SJCRH30 (cell line): Measurements from ENCODE around the gene SERPINB12. TPM values are rescaled to one million over a fixed set of nuclear protein-coding genes. Genes with fewer than 3 reads are reported as not detected.

Source experiments
- DNase-seq, 2 experiments: peaks; one replicate each; pipeline ENCODE4 v3.0.0-alpha.2; 2015 to 2020
- H3K27ac ChIP-seq: fragments of 250-450 bp; sonication (Bioruptor Pico); 2 replicates; pipeline ENCODE4 v1.5.1; 2020; ENCODE audit warnings: mild to moderate bottlenecking, moderate library complexity
- H3K27me3 ChIP-seq: fragments of 250-450 bp; sonication (Bioruptor Pico); 2 replicates; pipeline ENCODE4 v1.5.1; 2020; ENCODE audit warnings: mild to moderate bottlenecking, moderate library complexity
- H3K36me3 ChIP-seq: fragments of 250-450 bp; sonication (Bioruptor Pico); 2 replicates; pipeline ENCODE4 v1.5.1; 2020; ENCODE audit warnings: mild to moderate bottlenecking, moderate library complexity
- H3K4me1 ChIP-seq: fragments of 250-450 bp; sonication (Bioruptor Pico); 2 replicates; pipeline ENCODE4 v1.5.1; 2020; ENCODE audit warnings: mild to moderate bottlenecking, moderate library complexity
- H3K4me3 ChIP-seq: fragments of 250-450 bp; sonication (Bioruptor Pico); 2 replicates; pipeline ENCODE4 v1.5.1; 2020; ENCODE audit warnings: mild to moderate bottlenecking, moderate library complexity
- H3K9me3 ChIP-seq: fragments of 250-450 bp; sonication (Bioruptor Pico); replicated peaks from 2 replicates; pipeline ENCODE4 v1.5.1; 2020; ENCODE audit warnings: mild to moderate bottlenecking, moderate library complexity
- total RNA-seq: library from RNA; depleted of rRNA; stranded (reverse); fragments of >200 nt; shearing (Covaris generic); gene quantifications from 2 replicates; pipeline ENCODE4 v1.2.3, GENCODE V29; 2014

Gene SERPINB12
- total RNA-seq, 1 experiment from 2014 or later: not detected

DNA sequence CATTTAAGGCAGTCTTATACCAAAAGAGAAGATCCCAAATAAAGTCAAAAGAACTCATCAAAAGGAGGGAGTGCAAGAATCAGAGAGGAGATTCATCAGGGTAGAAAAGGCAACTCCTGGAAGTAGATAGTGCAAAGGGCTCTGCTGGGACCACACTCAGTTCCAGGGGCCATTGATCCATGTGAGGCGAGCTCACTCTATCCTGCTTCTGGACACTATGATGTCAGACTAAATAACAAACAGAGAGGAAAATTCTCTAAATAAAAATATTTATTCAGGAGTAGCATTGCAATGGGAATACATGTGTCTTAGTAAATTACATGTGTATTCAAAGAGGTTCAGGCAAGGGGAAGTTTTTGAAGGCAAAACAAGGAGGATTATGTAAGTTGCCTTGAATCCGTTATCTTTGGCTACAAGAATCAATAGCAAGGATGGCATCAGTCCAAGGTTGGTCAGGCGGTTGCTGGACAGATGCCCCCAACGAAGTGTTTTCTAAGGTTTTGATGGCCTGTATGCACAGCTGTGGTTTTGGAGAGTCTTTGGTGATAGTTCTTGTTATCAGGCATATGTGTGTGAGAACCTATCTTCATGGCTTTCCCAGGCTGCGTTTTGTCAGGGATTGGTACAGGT is 13.2 kb upstream of the SERPINB12 start:
- no peaks in the 10 kb centered on the region for H3K36me3 ChIP-seq
- no peak overlapping the region for H3K27ac ChIP-seq
- H3K4me3 ChIP-seq: no peak overlapping the region
- no peak for DNase-seq
- no peaks in the 10 kb centered on the region for H3K4me1 ChIP-seq
- no peaks in the 10 kb centered on the region for H3K27me3 ChIP-seq
- H3K9me3 ChIP-seq: no peaks in the 10 kb centered on the region

DNA sequence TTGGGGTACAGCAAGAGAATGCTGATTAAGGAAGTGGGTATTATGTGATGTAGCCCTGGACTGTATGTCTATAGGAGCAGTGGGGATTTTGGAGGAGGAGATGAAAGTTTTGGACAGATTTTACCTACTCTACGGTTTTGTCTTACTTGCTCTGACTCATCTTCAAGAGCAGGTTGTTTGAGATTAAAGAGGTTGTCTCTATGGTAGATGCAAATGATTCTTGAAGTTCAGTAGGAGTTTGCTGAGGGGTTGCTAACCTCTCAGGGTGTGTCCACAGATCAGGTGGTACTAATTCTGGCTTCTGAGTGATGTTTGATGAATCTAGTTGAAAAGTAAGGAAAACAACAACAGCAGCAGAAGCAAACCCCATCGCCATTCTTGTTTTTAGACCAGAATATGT is 9.7 kb upstream of the SERPINB12 start:
- DNase-seq: no peak

DNA sequence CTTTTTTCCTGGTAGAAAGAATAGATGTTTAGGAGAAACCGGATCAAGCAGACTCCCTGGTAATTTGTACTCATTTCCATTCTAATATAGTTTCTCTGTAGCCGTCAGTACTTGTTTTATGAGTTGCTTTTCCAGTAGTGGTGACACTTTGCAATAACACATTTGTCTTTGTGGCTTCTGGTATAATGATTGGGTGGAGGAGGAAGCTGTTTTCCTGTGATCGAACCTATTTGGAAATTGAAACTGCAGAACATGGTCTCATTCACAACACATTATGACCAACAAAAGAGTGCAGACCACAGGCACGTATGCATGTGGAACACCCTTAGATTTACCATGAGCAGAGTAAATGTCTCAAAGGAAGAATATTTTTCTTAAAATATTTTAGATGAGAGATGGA is 7.6 kb upstream of the SERPINB12 start:
- no peaks in the 10 kb centered on the region for H3K36me3 ChIP-seq
- H3K27me3 ChIP-seq: no peaks in the 10 kb centered on the region
- no peak overlapping the region for H3K4me3 ChIP-seq
- no peaks in the 10 kb centered on the region for H3K4me1 ChIP-seq
- no peak overlapping the region for H3K27ac ChIP-seq
- no peaks in the 10 kb centered on the region for H3K9me3 ChIP-seq
- no peak for DNase-seq

More for the DNA sequence above, 9.7 kb upstream of the SERPINB12 start:
- Histone ChIP-seq H3K27ac (no peak overlapping the region), H3K9me3 (no peaks in the 10 kb centered on the region), H3K27me3 (no peaks in the 10 kb centered on the region), H3K4me3 (no peak overlapping the region), H3K36me3 (no peaks in the 10 kb centered on the region), H3K4me1 (no peaks in the 10 kb centered on the region)

DNA sequence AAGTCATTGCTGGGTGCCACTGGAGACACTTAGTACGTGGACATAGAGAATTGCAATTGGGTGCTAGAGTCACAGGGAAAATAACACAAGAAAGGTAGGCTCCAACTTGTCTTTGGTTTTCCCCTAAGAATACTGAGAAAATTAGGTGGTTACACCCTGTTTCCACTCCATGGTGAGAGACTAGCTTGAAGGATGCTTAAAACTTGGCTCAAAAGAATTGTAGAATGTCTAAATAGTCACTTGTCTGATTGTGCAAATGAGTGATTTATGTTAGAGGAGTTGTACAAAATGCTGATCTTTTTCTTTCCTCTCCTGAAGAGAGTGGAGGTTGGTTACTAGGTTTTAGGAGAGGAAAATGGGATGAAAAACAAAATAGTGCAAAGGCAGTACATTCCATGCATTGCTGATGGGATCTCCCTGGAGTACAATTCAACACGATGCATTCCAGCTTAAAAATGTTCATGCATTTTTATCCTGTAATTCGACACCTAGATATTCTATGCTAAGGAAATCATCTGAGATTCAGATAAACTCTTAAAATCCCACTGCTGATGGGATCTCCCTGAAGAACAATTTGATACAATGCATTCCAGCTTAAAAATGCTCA is 2.2 kb upstream of the SERPINB12 start:
- DNase-seq: no peak
- Histone ChIP-seq H3K27ac (no peak overlapping the region), H3K4me1 (no peaks in the 10 kb centered on the region), H3K27me3 (no peaks in the 10 kb centered on the region), H3K4me3 (no peak overlapping the region), H3K9me3 (no peaks in the 10 kb centered on the region), H3K36me3 (no peaks in the 10 kb centered on the region)

DNA sequence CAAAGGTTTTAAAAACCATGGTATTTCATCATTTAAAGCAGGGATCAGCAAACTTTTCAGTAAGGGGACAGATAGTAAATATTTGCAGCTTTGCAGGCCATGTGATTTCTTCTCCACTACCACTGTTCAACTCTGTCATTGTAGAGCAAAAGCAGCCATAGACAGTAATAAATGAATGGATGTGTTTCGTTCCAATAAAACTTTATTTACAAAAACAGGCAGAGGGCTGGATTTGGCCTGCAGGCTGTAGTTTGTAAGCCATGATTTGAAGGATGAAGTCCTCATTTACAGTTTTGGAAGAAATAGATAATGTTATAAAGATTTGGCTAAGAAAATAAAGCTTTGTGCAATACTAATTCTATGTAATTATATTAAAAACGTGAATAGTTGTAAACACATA is 1.8 kb downstream of the SERPINB12 start:
- Histone ChIP-seq H3K27me3 (no peaks in the 10 kb centered on the region), H3K4me3 (no peak overlapping the region), H3K9me3 (no peaks in the 10 kb centered on the region), H3K4me1 (no peaks in the 10 kb centered on the region), H3K36me3 (no peaks in the 10 kb centered on the region), H3K27ac (no peak overlapping the region)
- DNase-seq: no peak

DNA sequence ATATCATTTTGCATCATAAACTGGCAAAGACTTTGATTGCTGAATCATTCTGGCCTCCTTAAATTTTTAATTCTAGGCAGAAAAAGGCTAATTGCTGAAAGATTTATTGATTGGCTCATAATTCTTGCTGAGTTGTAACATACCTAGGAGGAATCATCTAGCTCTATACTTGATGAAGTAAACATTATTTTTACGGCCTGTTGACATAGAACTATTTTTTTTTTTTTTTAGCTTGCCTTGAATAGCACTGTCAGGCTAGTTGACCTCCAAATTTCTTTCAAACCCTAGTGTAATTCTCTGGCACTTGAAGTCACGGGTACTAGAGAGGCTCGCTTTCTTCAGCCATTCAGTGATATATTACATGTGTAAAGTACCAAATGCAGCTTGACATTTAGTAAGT is 2.8 kb downstream of the SERPINB12 start:
- Histone ChIP-seq H3K9me3 (no peaks in the 10 kb centered on the region), H3K27me3 (no peaks in the 10 kb centered on the region), H3K36me3 (no peaks in the 10 kb centered on the region), H3K4me1 (no peaks in the 10 kb centered on the region), H3K27ac (no peak overlapping the region), H3K4me3 (no peak overlapping the region)
- DNase-seq: no peak

DNA sequence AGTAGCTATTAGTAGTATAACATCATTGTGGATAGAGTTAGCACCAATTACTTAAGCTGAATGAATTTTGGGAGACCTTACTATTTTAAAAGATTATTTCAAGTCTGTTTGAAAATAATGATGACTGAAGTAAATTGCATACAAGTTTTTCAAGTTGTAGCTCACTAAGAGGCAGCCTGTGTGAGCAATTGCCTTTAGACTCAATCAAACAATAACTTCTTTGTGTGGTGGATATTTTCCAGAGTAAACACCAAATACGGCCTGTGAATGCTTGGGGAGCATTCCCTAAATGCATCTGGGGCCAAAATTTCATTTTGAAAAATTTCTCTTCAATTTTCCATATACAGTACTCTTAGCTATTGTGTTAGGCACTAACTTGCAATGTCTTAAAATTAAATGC is 7.9 kb downstream of the SERPINB12 start:
- Histone ChIP-seq H3K36me3 (no peaks in the 10 kb centered on the region), H3K4me1 (peaks cover 3% of the 10 kb centered on the region; the same call in 1 of the 2 replicates), H3K4me3 (no peak overlapping the region), H3K27ac (no peak overlapping the region), H3K27me3 (no peaks in the 10 kb centered on the region), H3K9me3 (no peaks in the 10 kb centered on the region)
- no peak for DNase-seq

DNA sequence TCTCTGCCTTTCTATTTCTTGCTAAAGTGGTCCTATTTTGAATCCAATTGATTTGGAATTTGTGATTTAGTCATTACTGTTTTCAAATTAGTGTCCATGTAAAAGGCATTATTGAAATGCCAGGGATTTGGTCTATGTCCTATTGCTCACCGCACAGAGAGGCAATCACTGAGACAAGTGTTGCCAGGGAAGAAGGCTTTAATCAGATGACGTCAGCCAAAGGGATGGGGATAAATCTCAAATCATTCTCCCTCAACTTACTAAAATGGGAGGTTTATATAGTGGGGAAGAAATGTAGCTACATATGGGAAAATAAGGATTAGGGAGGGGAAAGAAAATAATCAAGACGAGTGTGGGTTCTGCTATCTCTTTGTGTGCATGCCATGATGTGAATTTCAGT is 9.6 kb downstream of the SERPINB12 start:
- no peak for DNase-seq
- Histone ChIP-seq H3K36me3 (no peaks in the 10 kb centered on the region), H3K27me3 (no peaks in the 10 kb centered on the region), H3K27ac (no peak overlapping the region), H3K4me1 (peaks cover 3% of the 10 kb centered on the region; the same call in 1 of the 2 replicates), H3K9me3 (no peaks in the 10 kb centered on the region), H3K4me3 (no peak overlapping the region)

DNA sequence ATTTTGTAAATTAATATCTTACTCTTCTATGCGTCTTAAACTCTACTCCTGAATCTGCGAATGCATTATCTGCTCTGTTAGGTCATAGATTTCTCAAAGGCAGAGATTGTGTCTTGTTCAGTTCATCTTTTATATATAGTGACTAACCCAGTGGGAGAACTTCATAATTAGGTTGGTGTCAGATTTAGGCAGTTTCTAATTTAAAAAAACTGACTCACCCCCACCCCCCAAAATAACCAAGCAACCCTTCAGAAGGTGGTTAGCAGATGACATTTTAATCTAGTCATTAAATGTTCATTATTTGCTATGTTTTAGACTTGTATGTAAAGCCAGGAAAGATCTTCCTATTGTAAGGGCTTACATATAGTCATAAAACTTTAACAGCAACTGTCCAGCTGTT is 10.4 kb downstream of the SERPINB12 start:
- no peak overlapping the region for H3K4me3 ChIP-seq
- H3K27ac ChIP-seq: no peak overlapping the region
- no peaks in the 10 kb centered on the region for H3K27me3 ChIP-seq
- H3K4me1 ChIP-seq: peaks cover 3% of the 10 kb centered on the region; the same call in 1 of the 2 replicates
- H3K36me3 ChIP-seq: no peaks in the 10 kb centered on the region
- no peak for DNase-seq
- no peaks in the 10 kb centered on the region for H3K9me3 ChIP-seq

DNA sequence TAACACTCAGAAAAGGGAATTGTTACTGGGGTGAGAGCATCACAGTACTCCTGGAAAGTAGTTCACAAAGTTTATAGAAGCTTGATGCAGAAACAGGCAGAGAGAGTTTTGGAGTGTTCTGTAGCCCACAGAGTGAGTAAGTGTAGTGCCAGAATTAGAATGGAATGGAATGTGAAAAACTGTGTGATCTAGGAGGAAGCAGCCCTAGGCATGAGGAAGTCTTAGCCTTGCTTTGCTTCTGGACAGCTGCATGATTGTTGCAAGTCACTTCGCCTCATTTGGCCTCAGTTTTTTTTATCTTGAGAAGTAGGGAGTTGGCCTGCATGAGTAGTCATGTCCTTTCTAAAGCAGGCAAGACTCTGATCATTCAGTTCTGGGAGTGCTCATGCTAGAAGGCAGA is 10.9 kb downstream of the SERPINB12 start:
- no peaks in the 10 kb centered on the region for H3K36me3 ChIP-seq
- H3K27me3 ChIP-seq: no peaks in the 10 kb centered on the region
- H3K4me1 ChIP-seq: peaks cover 3% of the 10 kb centered on the region; the same call in 1 of the 2 replicates
- no peaks in the 10 kb centered on the region for H3K9me3 ChIP-seq
- DNase-seq: peak; percentile 11 to 13
- no peak overlapping the region for H3K4me3 ChIP-seq
- no peak overlapping the region for H3K27ac ChIP-seq

DNA sequence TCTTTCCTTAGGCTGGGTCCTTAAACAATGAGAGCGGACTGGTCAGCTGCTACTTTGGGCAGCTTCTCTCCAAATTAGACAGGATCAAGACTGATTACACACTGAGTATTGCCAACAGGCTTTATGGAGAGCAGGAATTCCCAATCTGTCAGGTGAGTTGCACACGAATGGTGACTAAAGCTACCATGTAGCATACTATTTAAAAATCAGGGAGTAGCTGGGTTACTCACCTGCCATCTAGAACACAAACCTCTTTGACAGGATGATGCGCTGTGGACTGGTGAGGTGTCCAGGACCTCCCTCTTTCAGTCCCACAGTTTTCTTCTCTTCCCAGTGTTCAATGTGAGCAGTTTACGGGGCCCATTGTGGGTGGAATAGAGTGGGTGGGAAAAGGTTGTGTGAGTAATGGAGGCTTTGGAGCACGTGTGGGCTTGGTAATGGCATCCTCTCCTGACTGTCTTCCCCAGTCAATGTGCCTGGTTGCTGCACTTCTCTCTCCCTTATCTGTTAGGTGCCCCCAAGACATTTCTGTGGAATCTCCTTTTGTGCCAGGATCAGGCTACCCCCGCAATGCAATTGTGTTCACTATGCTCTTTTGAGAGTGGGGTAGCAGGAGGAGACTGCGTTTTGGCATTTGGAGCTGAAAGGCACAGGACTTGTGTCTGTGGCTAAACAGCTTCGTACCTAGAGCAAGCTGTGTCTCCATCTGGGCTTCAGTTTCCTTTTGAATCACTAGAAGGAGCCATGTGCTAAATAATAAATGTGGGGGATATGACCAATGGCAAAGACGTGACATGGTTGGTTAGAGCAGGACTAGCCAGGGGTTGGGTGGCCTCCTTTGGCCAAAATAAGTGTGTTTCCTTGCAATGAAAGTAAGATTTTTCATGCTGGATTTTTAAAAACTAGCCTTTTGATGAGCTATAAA is 17.7 kb downstream of the SERPINB12 start:
- DNase-seq: no peak
- no peaks in the 10 kb centered on the region for H3K36me3 ChIP-seq

DNA sequence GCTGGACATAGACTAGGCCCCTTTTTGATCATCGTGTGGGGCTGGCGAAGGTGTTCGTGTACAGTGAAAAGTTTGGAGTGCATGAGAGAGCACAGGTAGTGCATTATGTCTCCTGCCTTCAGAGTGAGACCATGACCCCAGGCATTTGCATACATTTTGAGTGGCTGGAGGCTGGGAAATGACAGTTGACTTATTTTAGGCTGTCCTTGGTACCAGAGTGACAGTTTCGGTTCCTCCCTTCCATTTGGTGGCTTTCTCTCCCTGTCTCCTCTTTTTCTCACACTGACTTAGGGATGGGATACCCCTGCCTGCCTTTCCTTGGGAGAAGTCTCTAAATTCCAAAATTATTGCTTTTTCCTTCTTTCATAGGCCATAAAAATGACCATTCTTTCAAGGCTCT is 20.1 kb downstream of the SERPINB12 start:
- Histone ChIP-seq H3K27me3 (no peaks in the 10 kb centered on the region), H3K4me1 (no peaks in the 10 kb centered on the region), H3K36me3 (no peaks in the 10 kb centered on the region), H3K9me3 (no peaks in the 10 kb centered on the region), H3K4me3 (no peak overlapping the region), H3K27ac (no peak overlapping the region)
- no peak for DNase-seq

More for the DNA sequence above, 17.7 kb downstream of the SERPINB12 start:
- Histone ChIP-seq H3K4me1 (no peaks in the 10 kb centered on the region), H3K4me3 (no peak overlapping the region), H3K27ac (no peak overlapping the region), H3K9me3 (no peaks in the 10 kb centered on the region), H3K27me3 (no peaks in the 10 kb centered on the region)

DNA sequence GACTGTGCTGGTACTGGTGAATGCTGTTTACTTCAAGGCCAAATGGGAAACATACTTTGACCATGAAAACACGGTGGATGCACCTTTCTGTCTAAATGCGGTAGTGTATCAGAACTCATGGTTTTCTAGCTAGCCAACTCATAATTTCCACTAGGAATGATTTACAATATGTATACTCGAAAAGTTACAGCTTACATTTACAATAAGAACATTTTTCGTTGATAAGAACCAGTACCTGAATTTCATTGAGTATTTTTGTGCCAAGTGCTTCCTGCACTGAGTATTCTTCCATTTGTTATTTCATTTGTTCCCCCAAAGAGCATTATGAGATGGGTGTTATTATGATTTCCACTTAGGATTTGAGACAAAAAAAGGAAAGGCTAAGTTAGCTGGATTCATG is 21.9 kb downstream of the SERPINB12 start:
- no peak for DNase-seq

DNA sequence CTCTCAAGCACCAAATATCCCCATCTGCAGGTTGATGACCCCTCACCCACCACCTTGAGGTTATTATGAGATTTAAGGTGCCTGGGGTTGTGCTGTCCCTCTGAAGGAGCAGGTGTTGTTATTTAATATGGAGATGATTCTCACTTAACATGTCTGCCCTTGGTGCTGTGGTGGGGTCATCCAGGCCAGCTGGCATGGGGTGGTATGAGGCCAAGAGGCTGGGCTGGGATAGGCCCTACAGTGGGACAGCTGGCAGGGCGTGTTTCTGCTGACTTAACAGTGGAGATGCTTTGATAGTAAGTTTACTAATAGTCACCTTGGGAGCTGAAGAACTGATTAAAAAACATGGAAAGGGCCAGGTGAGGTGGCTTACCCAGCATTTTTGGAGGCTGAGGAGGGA is 22.4 kb downstream of the SERPINB12 start:
- no peaks in the 10 kb centered on the region for H3K9me3 ChIP-seq
- DNase-seq: no peak
- no peaks in the 10 kb centered on the region for H3K36me3 ChIP-seq
- H3K4me3 ChIP-seq: no peak overlapping the region
- H3K27ac ChIP-seq: no peak overlapping the region
- no peaks in the 10 kb centered on the region for H3K4me1 ChIP-seq
- H3K27me3 ChIP-seq: no peaks in the 10 kb centered on the region

More for the DNA sequence above, 21.9 kb downstream of the SERPINB12 start:
- Histone ChIP-seq H3K27ac (no peak overlapping the region), H3K9me3 (no peaks in the 10 kb centered on the region), H3K27me3 (no peaks in the 10 kb centered on the region), H3K4me1 (no peaks in the 10 kb centered on the region), H3K36me3 (no peaks in the 10 kb centered on the region), H3K4me3 (no peak overlapping the region)

DNA sequence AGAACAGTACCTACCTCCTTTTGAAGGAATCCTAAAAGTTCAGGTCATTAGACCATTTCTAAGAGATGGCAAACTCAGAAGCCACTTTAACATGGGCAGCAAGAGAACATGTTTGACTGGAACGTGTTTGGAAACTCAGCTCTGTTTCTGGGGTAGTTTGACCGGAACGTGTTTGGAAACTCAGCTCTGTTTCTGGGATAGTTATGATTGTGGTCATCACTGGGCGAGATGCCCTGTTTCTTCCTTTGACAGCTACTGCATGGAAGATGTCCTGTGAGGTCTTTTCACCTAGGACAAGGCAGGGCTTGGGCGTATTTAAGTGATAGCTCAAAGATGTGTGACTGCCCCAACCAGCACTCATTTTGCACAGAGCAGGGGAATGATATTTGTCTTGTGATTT is 25.1 kb downstream of the SERPINB12 start:
- no peak for DNase-seq
- H3K9me3 ChIP-seq: no peaks in the 10 kb centered on the region
- H3K4me3 ChIP-seq: no peak overlapping the region
- no peaks in the 10 kb centered on the region for H3K27me3 ChIP-seq
- no peaks in the 10 kb centered on the region for H3K36me3 ChIP-seq
- H3K4me1 ChIP-seq: no peaks in the 10 kb centered on the region
- H3K27ac ChIP-seq: no peak overlapping the region
